IMR-90 (cell line): ENCODE results near the gene WSB1. TPM values are rescaled to one million over a fixed set of nuclear protein-coding genes. Genes with fewer than 3 reads are reported as not detected.
"Not testable (repeated sequence)": the region's sequence is repeated elsewhere in the genome, so short reads cannot be mapped to it uniquely, and the experiment has no call there.

Experiments
- ATAC-seq: fragments of 200-7000 bp; cut with Tn5 transposase; 2 replicates; pipeline ENCODE4 v1.9.1; 2020; ENCODE audit warnings: low read depth, mild to moderate bottlenecking, moderate library complexity
- BruUV-seq: library from RNA; stranded (reverse); fragments of 400-500 nt; replicated peaks from 2 replicates; lab custom pipeline; 2021; lab: Mats Ljungman, UMichigan
- CTCF ChIA-PET: fragments of 300-600 bp; formaldehyde crosslinking; extraction: SDS; loops from one replicate; lab custom pipeline; 2021; ENCODE audit warnings: antibody characterized with exemption; lab: Yijun Ruan, JAX
- POLR2A ChIA-PET: fragments of 300-600 bp; sonication (Branson Sonifier 250); formaldehyde crosslinking; loops from one replicate; lab custom pipeline; 2022; ENCODE audit warnings: antibody characterized with exemption; ENCODE audit not compliant: unreplicated experiment; lab: Charles Lee
- DNase-seq: peaks from one replicate; pipeline ENCODE4 v3.0.0; 2013
- H2AFZ ChIP-seq: replicated peaks from 2 replicates; pipeline ENCODE3; 2013; ENCODE audit warnings: low read length, mild to moderate bottlenecking; ENCODE audit not compliant: poor library complexity
- H2AK5ac ChIP-seq: 2 replicates; pipeline ENCODE4 v1.6.1; 2013; ENCODE audit warnings: low read depth, low read length, inconsistent platforms
- H2AK9ac ChIP-seq: replicated peaks from 2 replicates; pipeline ENCODE3; 2013; ENCODE audit warnings: mild to moderate bottlenecking, low read depth, low read length, moderate library complexity; ENCODE audit not compliant: poor library complexity
- H2BK120ac ChIP-seq: 2 replicates; pipeline ENCODE4 v1.6.1; 2013; ENCODE audit warnings: low read depth, low read length, inconsistent platforms
- H2BK15ac ChIP-seq: 3 replicates; pipeline ENCODE4 v1.6.1; 2013; ENCODE audit warnings: low read depth, low read length, inconsistent platforms
- H2BK20ac ChIP-seq: 2 replicates; pipeline ENCODE4 v1.6.1; 2013; ENCODE audit warnings: low read depth, mild to moderate bottlenecking, inconsistent platforms, low read length, moderate library complexity
- H2BK5ac ChIP-seq: 2 replicates; pipeline ENCODE4 v1.6.1; 2013; ENCODE audit warnings: mild to moderate bottlenecking, low read depth, low read length, inconsistent platforms; ENCODE audit not compliant: poor library complexity, severe bottlenecking
- H3K14ac ChIP-seq: replicated peaks from 2 replicates; pipeline ENCODE4 v1.6.1; 2013; ENCODE audit warnings: low read depth, low read length, inconsistent platforms
- H3K18ac ChIP-seq: 2 replicates; pipeline ENCODE4 v1.6.1; 2013; ENCODE audit warnings: low read depth, low read length, control low read depth
- H3K23ac ChIP-seq: 2 replicates; pipeline ENCODE4 v1.6.1; 2013; ENCODE audit warnings: low read depth, low read length, inconsistent platforms
- H3K27ac ChIP-seq: 2 replicates; pipeline ENCODE4 v1.5.1; 2013; ENCODE audit warnings: mild to moderate bottlenecking, control low read depth, low read length; ENCODE audit not compliant: insufficient read depth
- H3K27me3 ChIP-seq: 2 replicates; pipeline ENCODE4 v1.6.1; 2013; ENCODE audit warnings: low read length; ENCODE audit not compliant: control insufficient read depth, insufficient read depth
- H3K36me3 ChIP-seq: 2 replicates; pipeline ENCODE4 v1.6.1; 2013; ENCODE audit warnings: low read length, mixed read lengths; ENCODE audit not compliant: control insufficient read depth, insufficient read depth
- H3K4ac ChIP-seq: 2 replicates; pipeline ENCODE4 v1.6.1; 2013; ENCODE audit warnings: low read depth, low read length, inconsistent platforms
- H3K4me1 ChIP-seq: 2 replicates; pipeline ENCODE4 v1.6.1; 2013; ENCODE audit warnings: low read length, mixed read lengths; ENCODE audit not compliant: control insufficient read depth, insufficient read depth
- H3K4me2 ChIP-seq: 2 replicates; pipeline ENCODE4 v1.6.1; 2013; ENCODE audit warnings: low read depth, mild to moderate bottlenecking, control low read depth, low read length, moderate library complexity
- H3K4me3 ChIP-seq: 2 replicates; pipeline ENCODE4 v1.5.1; 2013; ENCODE audit warnings: low read depth, mild to moderate bottlenecking, control low read depth, low read length, moderate library complexity; ENCODE audit not compliant: insufficient read depth
- H3K56ac ChIP-seq: 2 replicates; pipeline ENCODE4 v1.6.1; 2013; ENCODE audit warnings: low read length, inconsistent platforms; ENCODE audit not compliant: insufficient read depth; ENCODE audit errors: extremely low read depth
- H3K79me1 ChIP-seq, 2 experiments: 2 replicates each; pipeline ENCODE4 v1.6.1; 2013; ENCODE audit warnings: low read length in 2 of 2, inconsistent platforms in 1 of 2, low read depth in 1 of 2
- H3K9ac ChIP-seq: 2 replicates; pipeline ENCODE4 v1.6.1; 2013; ENCODE audit warnings: low read depth, low read length, control low read depth
- H3K9me1 ChIP-seq: 2 replicates; pipeline ENCODE4 v1.6.1; 2013; ENCODE audit warnings: low read length, inconsistent platforms; ENCODE audit not compliant: insufficient read depth
- H3K9me3 ChIP-seq: 2 replicates; pipeline ENCODE4 v1.6.1; 2013; ENCODE audit warnings: low read length; ENCODE audit not compliant: control insufficient read depth, insufficient read depth
- H4K20me1 ChIP-seq: 2 replicates; pipeline ENCODE4 v1.6.1; 2013; ENCODE audit warnings: low read length, inconsistent platforms; ENCODE audit not compliant: insufficient read depth
- H4K5ac ChIP-seq: 2 replicates; pipeline ENCODE4 v1.6.1; 2013; ENCODE audit warnings: mild to moderate bottlenecking, low read depth, low read length, control low read depth
- H4K8ac ChIP-seq, 2 experiments: 2 replicates each; pipeline ENCODE4 v1.6.1; 2013; ENCODE audit warnings: low read depth in 2 of 2, low read length in 2 of 2, control low read depth in 1 of 2, inconsistent platforms in 1 of 2
- H4K91ac ChIP-seq: 2 replicates; pipeline ENCODE4 v1.6.1; 2013; ENCODE audit warnings: low read depth, low read length, inconsistent platforms; ENCODE audit not compliant: insufficient read depth
- WGBS, 2 experiments: methylation state at CpG; one replicate each; pipeline versions ENCODE4 v1.1.5 to v1.1.7; 2013; ENCODE audit warnings: missing lambda C conversion rate in 2 of 2; ENCODE audit not compliant: insufficient read length in 1 of 2; ENCODE audit errors: extremely low coverage in 2 of 2; 5-methylcytosine and 5-hydroxymethylcytosine counted together
- dilution Hi-C: fragments of 300-500 bp; cut with HindIII; formaldehyde crosslinking; loops from one replicate; pipeline ENCODE4 v1.14.3; 2018; ENCODE audit warnings: low sequenced_read_pairs; ENCODE audit not compliant: unreplicated experiment
- in situ Hi-C: fragments of 300-500 bp; cut with MboI; formaldehyde crosslinking; loops from 3 replicates; pipeline ENCODE4 v1.14.3; 2019; ENCODE audit warnings: low sequenced_read_pairs, inconsistent platforms, mixed read lengths
- intact Hi-C: fragments of 100-400 bp; cut with micrococcal nuclease; formaldehyde crosslinking; loops from 2 replicates; pipeline ENCODE4 v1.10.0; 2022
- polyA plus RNA-seq, 3 experiments: library from polyadenylated mRNA; depleted of rRNA; stranded (reverse); fragments of >200 nt; gene quantifications; 2 replicates each; pipeline ENCODE4 v1.2.3, GENCODE V29; 2012; ENCODE audit warnings: low replicate concordance in 1 of 3
- total RNA-seq: library from RNA; depleted of rRNA; stranded (reverse); fragments of >200 nt; gene quantifications from 2 replicates; pipeline ENCODE4 v1.2.3, GENCODE V29; 2012

The WSB1 gene
- total and polyA plus RNA-seq, 2 of the 4 experiments (the other 2 are of a cell fraction), result 140 to 266 TPM

GRCh38 chr17:27328686-27329085, 34.8 kb downstream of the WSB1 start:
- H2AFZ ChIP-seq, H4K91ac ChIP-seq, H4K8ac ChIP-seq, BruUV-seq, H2AK9ac ChIP-seq, H2BK15ac ChIP-seq, H3K4me3 ChIP-seq, H2BK5ac ChIP-seq, H4K20me1 ChIP-seq, H3K14ac ChIP-seq, H2AK5ac ChIP-seq, H3K23ac ChIP-seq, intact Hi-C loops, H3K27ac ChIP-seq, in situ Hi-C loops, H3K36me3 ChIP-seq, H3K79me1 ChIP-seq, H3K4me1 ChIP-seq, H3K9me3 ChIP-seq, H4K5ac ChIP-seq, H3K4ac ChIP-seq, H3K27me3 ChIP-seq, H2BK120ac ChIP-seq, H3K18ac ChIP-seq, POLR2A ChIA-PET, H3K56ac ChIP-seq, H3K4me2 ChIP-seq, ATAC-seq, H3K9ac ChIP-seq, H2BK20ac ChIP-seq, DNase-seq: not testable (repeated sequence)
- CTCF ChIA-PET, result interaction anchor here (1.0 to 1.2 kb wide), 2 partner anchors 83 to 93 kb away, joined by 3 to 9 read pairs; no protein-coding TSS in a partner anchor
- H3K9me1 ChIP-seq, result peaks cover 16% of the 10 kb centered on the region
- WGBS, 2 experiments, result no CpG with 5 or more reads among the region's 9 CpGs
- dilution Hi-C loops, result loop anchor here (25.0 kb wide), 1 partner anchor 91 kb away; no protein-coding TSS in a partner anchor
